ENCODE results near the gene NTN1.

GRCh38 chr17:9071811-9072498 lies 50.6 kb downstream of the NTN1 start:
- no peak for TF ChIP-seq EZH2 (IDR thresholded peaks at IDR 0.05; ENCODE audit: insufficient read depth, poor library complexity, severe bottlenecking)
- no peak for TF ChIP-seq EZH2phosphoT487 (IDR thresholded peaks at IDR 0.05; ENCODE audit: insufficient read depth, low read depth)
